GM21619 (cell line): ENCODE measurements around the gene CDIP1.

Experiments used
- ATAC-seq: cut with Tn5 transposase; IDR thresholded peaks from one replicate; pipeline ENCODE4 v1.9.1; 2021; ENCODE audit not compliant: unreplicated experiment

The CDIP1 gene

DNA sequence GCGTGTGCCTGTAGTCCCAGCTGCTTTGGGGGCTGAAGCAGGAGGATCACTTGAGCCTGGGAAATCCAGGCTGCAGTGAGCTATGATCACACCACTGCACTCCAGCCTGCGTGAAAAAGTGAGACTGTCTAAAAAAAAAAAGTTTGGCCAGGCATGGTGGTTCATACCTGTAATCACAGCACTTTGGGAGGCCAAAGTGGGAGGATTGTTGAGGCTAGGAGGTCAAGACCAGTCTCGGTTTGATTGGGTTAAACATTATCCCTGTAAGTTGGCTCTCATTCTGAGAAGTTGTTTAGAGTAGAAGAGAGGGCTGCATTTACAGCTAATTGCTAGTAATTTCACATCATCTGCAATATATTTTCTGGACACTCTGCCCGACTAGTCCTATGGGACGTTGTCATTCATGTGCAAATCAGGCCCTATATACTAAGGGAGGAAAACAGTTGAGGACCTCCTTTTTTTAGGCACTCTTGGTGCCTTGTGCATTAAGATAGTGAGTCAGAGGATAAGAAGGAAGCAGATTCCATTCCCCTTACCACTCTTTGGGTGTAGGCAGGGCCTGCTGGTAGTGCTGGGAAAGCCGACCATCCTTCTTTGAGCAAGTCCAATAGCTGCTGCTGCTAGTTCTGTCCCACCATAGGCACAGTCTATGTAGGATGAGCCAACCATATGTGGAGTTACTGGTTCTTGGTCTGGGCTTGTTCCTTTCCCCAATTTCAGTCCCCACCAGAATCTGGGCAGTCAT is 43.7 kb downstream of the CDIP1 start:
- ATAC-seq, result no peak

DNA sequence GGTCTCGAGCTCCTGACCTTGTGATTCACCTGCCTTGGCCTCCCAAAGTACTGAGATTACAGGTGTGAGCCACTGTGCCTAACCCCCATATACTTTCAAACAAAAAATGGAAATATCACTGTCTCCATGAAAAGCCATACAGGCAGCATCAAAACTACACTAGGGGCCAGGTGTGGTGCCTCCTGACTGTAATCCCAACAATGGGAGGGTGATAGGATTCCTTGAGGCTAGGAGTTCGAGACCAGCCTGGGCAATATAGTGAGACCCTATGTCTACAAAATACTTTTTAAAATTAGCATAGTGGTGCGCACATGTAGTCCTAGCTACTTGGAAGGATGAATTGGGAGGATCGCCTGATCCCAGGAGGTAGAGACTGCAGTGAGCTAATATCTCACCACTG is 46.7 kb downstream of the CDIP1 start:
- ATAC-seq, result no peak

DNA sequence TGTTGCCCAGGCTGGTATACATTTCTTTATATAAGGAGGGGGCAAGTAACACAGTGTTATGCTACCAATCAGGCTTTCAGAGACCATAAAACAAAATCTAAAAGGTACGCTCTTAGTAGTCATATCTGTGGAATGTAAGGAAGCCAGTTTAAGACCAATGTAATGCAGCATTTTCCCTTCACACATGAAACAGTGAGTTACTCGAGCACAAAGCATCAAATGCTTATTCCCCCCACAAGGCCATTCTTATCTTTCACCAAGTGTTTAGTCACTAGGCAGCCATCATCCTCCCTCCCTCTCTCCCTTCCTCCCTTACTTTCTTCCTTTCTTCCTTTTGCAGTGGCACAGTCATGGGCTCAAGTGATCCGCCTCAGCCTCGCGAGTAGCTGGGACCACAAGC is 49.5 kb downstream of the CDIP1 start:
- no peak for ATAC-seq

DNA sequence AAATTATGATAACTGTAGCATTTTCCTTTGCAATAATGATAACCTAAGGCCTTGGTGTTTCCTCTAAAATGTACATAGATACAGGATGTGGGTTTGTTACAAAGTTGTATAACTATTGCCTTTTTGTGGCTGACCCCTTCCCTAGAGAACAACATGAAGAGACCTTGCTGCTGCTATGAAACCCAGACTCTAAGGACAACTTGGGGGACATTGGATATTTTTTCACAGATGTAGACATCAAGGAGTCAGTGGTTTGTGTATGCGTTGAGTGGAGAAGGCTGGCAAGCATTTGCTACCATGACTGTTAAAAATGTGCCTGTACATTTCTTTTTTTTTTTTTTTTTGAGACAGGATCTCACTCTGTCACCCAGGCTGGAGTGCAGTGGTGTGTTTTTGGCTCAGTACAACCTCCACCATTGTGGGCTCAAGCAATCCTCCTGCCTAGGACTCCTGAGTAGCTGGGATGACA is 50.0 kb downstream of the CDIP1 start:
- no peak for ATAC-seq

DNA sequence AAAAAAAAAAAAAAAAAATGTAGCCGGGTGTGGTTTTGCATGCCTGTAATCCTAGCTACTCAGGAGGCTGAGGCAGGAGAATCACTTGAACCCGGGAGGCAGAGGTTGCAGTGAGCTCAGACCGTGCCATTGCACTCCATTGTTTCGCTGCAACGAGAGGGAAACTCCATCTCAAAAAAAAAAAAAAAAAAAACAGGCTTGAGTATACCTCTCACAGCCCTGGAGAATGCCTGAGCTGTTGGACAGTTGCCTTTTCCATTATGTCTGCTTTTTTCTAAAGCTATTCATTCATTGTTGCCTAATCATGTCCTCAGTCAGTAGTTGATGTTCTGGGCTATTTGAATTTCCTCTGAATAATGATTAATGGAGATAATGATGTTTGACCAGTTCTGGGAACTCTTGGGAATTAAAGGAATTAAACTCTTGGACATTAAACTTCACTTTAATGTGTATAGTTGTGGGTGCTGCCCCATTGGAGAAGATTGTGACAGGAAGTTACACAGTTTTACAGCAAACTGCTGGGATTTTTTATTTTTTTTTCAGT is 50.5 kb downstream of the CDIP1 start:
- no peak for ATAC-seq

DNA sequence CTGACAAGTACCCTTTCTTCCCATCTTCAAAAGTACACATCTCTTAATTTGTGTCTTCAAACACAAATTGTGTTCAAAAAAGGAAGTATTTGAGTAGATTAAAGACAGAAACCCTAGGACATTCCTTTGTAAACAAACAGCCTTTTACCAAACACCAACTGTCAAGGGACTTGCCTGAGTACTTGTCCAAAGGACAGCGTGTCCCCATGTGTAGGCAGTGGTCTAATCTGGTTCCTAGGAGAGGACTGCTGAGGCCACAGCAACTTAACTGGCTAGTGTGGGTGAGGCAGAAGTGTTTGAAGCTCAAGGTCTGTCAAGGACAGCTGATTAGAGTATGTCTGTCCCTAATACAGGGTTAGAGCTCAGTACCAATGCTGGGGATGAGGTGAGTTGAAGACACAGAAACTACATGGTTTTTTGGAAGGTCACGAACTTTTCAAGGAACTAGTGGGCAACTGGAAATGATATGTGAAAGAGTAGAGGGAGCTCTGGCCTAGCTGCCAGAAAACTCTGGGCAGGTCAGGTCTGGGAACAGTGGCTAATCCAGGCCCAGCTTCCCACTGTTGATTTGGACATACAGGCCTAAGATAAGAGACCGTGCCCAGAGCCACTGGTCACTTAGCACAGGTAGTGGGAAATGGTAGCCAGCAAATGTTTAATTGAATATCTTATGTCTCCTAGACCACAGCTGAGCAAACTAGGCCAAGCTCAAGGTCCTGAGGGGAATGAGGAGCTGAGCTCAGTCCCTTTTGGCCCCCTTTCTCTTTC is 52.3 kb downstream of the CDIP1 start:
- ATAC-seq, result no peak

DNA sequence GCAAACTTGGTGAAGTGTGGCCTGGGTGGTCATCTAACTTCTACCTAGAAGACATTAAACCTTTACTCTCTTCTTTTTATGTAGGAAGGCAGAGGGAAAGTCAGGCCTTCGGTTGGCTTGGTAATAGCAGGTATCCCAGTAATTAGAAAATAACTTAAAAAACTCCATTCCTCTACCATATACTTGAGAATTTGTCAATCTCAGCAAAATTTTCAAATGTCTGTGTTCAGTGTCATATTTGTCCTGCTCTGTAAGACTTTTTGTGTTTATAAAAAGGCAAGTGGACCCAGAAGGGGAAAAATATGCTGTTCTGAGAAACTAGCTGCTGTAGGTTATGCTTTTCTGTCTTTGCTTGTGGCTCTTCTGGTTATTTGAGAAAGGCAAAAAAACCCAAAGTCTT is 56.6 kb downstream of the CDIP1 start:
- ATAC-seq, result no peak

DNA sequence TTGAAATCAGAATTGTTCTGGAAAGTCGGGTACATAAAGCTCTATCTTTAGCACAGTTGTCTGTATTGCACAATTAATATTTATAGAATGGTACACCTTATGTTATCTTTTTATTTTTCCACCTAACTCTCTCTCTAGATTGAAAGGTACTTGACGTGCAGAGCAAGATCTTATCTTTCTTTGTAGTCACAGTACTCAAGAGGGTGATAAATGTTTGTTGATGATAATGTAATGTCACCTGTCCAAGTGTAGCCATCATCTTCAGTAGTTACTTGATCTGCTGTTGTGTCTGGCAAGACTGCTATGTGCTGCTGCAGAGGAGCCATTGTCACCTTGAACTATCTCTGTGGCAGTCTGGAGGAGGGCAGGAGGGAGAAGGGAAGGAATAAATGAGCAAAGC is 57.0 kb downstream of the CDIP1 start:
- no peak for ATAC-seq

DNA sequence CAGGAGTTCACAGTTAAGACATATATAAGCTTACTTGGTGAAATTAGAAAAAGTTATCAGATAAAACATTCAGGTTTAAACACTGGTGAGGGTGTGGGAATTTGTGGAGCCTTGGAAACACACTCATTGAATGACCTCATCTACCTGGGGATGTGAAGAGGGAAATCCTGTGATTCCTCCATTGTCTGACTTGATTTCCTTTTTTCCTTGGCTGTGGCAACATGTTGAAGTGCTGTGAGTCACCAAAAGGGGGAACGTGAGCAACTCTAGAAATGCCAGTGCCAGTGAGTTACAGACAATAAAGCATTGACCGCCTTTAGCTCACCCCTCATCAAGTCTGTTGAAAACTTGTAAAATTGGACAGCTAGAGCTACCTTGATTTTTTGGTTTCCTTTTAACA is 60.6 kb downstream of the CDIP1 start:
- no peak for ATAC-seq

DNA sequence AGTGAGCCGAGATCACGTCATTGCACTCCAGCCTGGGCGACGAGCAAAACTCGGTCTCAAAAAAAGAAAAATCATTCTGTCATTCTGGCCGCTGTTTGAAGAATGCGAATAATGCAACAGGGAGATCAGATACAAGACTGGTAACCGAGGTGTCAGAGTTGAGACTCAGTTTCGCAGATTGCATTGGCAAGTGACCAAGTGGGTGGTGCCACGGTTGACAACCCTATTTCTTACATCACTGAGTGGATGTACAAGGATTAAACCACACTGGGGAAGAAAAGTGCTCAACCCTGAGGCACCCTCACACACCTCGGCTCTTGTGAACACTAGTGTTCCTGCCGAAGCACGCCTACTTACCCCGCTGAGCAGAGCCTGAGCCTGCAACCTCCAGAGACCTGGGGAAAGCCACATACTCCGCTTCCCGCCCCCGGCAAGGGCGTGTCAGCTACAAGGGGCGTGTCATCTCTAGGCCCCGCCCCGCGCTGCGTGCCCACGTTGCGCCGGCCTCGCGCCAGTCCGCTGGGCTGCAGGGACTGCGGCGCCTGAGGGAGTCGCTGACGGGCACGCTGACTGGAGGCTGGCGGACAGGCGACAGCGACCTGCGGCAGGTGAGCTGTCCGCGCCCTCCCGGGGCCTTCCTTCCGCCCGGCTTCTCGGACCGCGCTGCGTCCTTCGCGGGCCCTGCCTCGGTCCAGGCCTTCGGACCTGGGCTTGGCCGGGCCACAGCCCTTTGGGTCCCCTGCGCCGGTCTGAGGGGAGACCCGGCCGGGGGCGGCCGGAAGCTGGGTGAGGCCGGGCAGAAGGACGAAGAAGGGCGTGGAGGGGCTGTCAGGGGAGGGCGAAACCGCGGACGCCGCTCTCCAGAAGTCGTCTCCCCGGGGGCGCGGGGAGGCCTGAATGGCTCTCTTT is 62.4 kb downstream of the CDIP1 start, which contains the start of gene HMOX2:
HMOX2 (plus strand) TSS at position 519 of the 909 bp plus-strand sequence. CDS start 29,127 bp downstream, outside the sequence.
- ATAC-seq, result peak; percentile 80

DNA sequence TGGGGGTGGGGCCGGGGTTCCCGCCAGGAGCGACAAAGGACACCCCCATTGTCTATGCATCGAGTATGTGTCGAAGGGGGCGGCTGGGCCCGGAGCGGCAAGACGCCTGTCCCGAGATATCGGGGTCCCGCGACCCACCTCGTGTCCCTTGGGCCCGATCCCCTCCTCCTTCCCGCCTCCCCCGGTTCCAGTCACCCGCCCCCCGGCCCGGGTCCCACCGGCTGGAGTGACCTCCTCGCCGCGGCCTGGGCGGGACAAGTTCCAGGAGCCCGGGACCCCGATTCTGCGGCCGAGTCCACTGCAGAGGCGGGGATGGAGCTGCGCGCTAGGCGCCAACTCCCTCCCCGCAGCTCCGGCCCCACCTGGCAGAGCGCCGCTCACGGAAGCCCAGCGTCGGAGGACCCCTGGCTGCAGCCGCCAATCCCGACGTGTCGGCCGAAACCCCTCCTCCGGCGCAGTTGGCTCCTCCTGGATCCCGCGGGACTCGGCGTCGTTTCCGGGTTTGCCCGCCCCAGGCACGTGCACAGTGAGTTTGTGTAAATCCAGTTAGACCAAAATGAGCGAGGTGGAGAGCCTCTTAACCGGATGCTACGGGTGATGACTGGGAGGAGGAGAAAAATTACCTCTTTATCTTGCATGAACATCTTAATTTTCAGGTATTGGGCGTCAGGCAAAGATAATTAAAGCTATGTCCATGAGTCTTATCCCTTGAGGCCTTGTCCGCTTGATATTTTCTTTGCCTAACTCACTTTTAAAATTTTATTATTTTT is 64.2 kb downstream of the CDIP1 start, which contains the start of gene NMRAL1:
NMRAL1 (minus strand) TSS at position 434 of the 770 bp plus-strand sequence. CDS start 493 bp downstream, outside the sequence.
- peak; percentile 44 for ATAC-seq

DNA sequence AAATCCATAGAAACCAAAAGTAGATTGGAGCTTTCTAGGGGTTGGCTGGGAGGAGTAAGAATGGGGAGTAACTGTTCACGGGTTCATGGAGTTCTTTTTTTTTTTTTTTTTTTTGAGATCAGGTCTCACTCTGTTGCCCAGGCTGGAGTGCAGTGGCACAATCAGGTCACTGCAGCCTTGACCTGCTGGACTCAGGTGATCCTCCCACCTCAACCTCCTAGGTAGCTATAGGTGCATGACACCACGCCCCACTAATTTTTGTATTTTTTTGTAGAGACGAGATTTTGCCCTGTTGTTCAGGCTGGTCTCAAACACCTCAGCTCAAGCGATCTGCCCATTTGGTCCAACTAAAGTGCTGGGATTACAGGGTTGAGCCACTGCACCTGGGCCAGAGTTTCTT is 65.7 kb downstream of the CDIP1 start:
- no peak for ATAC-seq

DNA sequence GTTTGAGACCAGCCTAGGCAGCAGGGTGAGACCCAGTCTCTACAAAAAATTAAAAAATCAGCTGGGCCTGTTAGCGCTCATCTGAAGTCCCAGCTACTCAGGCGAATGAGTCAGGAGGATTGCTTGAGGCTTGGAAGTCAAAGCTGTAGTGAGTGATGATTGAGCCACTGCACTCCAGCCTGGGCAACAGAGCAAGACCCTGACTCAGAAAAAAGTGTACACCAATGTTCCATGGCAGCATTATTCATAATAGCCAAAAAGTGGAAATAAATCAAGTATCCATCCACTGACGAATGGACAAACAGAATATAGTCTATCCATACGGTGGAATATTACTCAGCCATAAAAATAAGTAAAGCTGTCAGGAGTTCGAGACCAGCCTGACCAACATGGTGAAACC is 66.7 kb downstream of the CDIP1 start:
- ATAC-seq, result no peak

DNA sequence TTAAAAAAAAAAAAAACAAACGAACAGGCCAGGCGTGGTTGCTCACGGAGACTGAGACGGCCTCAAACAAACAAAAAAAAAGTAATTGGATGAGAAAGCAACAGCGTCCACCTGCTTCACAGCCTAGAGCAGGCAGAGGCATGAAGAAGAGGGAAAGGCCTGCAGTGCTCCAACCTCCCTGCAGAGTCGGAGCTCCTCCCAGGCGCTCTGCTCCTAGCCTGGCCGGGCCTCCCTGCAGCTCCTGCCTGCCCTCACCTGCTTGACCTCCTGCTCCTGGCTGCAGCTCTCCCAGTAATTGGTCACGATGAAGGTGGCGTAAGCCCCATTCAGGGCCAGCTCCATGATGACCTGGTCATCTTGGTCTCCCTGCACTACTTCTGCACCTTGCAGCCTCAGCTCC is 69.6 kb downstream of the CDIP1 start:
- no peak for ATAC-seq

DNA sequence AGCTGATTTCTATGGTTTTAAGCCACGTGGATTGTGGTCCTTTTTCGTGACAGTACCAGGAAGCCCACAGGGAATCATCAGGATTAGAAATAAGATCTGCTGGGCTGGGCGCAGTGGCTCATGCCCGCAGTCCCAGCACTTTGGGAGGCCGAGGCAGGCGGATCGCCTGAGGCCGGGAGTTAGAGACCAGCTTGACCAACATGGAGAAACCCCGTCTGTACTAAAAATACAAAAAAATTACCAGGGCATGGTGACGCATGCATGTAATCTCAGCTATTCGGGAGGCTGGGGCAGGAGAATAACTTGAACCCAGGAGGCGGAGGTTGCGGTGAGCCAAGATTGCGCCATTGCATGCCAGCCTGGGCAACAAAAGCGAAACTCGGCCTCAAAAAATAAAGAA is 70.7 kb downstream of the CDIP1 start:
- no peak for ATAC-seq

DNA sequence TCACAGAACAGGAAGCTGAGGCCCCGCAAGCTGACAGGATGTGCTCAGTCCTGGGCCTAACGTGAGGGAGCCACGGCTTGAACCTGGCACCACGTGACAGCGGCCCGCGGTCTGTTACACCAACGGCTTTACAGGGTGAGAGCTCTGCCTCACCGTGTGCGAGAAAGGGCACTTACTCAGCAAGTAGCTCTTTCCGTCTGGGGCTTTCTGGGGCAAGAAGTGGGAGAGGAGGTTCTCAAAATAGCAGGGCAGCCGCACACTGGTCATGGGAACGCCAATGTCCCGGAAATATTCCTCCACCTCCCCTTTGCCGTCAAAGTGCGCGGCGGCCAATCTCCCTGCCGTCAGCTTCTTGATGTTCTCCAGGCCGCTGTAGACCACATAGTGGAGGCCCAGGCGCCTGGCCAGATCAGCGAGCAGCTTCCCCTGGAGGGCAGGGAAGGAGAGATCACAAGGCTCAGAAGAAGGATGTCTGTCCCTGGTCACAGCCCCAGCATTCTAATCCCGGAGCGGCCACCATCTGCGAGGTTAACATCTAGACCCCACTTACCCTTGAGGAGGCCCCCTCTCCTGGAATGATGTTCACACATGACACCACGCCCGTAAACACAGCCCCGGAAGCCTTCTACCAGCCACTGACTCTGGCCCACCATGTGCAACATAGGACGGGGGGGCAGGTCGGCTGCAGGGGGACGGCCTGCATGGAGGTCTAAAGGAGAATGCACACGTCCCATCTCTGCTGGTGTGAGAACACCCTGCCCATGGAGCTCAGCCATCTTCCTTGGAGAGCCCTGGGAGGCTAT is 72.4 kb downstream of the CDIP1 start:
- no peak for ATAC-seq

DNA sequence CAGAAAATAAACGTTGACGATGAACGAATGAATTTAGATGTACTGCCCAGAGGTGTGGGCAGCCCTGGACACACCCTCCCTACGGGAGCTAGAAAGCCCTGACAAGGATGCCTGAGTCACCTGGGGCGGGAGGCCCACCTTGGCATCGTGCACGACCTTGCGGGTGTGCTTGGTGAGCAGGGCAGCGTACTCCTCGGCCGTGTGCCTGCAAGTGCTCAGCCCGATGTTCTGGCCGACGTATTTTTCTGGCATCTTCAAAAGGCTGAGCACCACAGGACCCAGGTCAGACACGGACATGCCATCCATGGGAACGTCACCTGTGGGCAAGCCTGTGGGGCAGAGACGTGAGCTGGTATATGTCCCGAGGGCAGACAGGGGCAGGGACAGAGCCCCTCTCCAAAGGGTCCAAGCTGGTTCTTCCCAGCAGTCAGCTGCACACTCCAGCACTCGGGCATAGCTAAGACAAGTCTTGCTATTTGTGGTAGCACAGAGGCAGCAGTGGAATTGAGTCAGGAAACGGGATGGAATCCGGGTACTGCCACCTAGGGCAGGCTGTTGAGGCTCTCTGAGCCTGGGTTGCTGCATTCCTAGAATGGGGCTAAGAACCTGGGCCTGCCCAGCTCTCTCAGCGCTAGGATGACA is 74.9 kb downstream of the CDIP1 start:
- ATAC-seq, result no peak

DNA sequence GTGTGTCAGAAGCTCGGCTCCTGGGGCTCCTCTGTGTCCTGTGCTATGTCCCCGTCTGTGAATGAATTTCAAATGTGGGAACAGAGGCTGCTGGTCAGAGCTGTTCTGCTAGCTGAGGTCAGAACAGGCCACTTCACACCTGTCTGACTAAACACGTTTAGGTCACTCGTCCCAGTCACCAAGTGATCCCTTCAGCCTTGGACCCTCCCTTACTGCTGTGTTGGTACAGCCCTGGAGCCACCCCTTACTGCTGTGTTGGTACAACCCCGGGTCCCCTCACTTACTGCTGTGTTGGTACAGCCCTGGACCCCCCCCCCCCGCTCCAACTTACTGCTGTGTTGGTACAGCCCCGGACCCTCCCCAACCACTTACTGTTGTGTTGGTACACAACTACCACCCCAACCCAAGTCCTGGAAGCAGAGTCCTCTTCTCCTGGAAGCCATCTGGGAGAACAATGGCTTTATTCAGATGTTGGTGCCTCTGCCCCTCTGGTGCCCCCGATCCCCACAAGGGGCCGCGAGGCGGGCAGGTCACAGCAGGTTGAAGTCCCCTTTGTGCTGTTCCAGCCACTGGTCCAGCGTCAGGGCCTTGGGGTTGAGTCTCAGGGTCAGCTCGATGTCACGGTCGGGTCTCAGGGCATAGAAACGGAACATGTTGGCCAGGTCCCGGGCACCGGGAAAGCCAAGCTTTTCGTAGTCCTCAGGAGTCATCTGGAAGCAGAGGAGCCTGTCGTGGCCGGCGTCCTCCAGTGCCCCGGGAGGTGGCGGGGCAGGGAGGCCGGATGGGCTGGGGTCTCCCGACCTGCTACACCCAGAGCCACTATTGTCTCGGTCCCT is 77.1 kb downstream of the CDIP1 start:
- no peak for ATAC-seq
